Heart left ventricle (tissue), 16 donors: Measurements from ENCODE around the gene RCVRN. TPM values are rescaled to one million over a fixed set of nuclear protein-coding genes. Genes with fewer than 3 reads are reported as not detected.

Experiments used
- ATAC-seq, 4 donors: fragments of 200-7000 bp; cut with Tn5 transposase; one replicate each; pipeline ENCODE4 v1.9.1; 2020 to 2022; ENCODE audit warnings: moderate library complexity in 4 of 4, mild to moderate bottlenecking in 3 of 4, moderate number of reproducible peaks in 1 of 4
- DNase-seq, 5 donors: peaks; one replicate each; pipeline ENCODE4 v3.0.0-alpha.2; 2020
- H3K27ac ChIP-seq, 12 donors: fragments of 200-600 bp; sonication (generic) in 4 of 12; one replicate each; pipeline versions ENCODE4 v1.5.0 to v1.8.0; 2016 to 2022; ENCODE audit warnings: mild to moderate bottlenecking in 2 of 12
- H3K27me3 ChIP-seq, 9 donors: fragments of 200-600 bp; sonication (generic) in 2 of 9; one replicate each; pipeline versions ENCODE4 v1.5.1 to v1.8.0; 2016 to 2022; ENCODE audit warnings: mild to moderate bottlenecking in 3 of 9
- H3K36me3 ChIP-seq, 9 donors: fragments of 200-600 bp; sonication (generic) in 2 of 9; one replicate each; pipeline versions ENCODE4 v1.5.0 to v1.8.0; 2018 to 2022; ENCODE audit warnings: mild to moderate bottlenecking in 2 of 9
- H3K4me1 ChIP-seq, 12 donors: fragments of 200-600 bp; sonication (generic) in 4 of 12; one replicate each; pipeline versions ENCODE4 v1.5.0 to v1.8.0; 2016 to 2022; ENCODE audit warnings: mild to moderate bottlenecking in 3 of 12
- H3K4me3 ChIP-seq, 12 donors: fragments of 200-600 bp; sonication (generic) in 4 of 12; one replicate each; pipeline versions ENCODE4 v1.5.0 to v1.8.0; 2017 to 2022; ENCODE audit warnings: mild to moderate bottlenecking in 9 of 12, moderate library complexity in 4 of 12
- H3K9me3 ChIP-seq, 12 donors: fragments of 200-600 bp; sonication (generic) in 4 of 12; one replicate each; pipeline versions ENCODE4 v1.5.0 to v1.8.0; 2016 to 2022; ENCODE audit warnings: mild to moderate bottlenecking in 1 of 12
- CTCF ChIP-seq, 12 donors: fragments of 200-600 bp; sonication (generic) in 4 of 12; IDR thresholded peaks; one replicate each; pipeline versions ENCODE4 v1.5.0 to v1.8.0; 2018 to 2022; ENCODE audit warnings: antibody characterized with exemption in 12 of 12, mild to moderate bottlenecking in 5 of 12
- POLR2A ChIP-seq, 2 donors: fragments of 450-650 bp; IDR thresholded peaks; one replicate each; pipeline ENCODE4 v1.6.1; 2017; ENCODE audit warnings: antibody characterized with exemption in 2 of 2, mild to moderate bottlenecking in 2 of 2, moderate library complexity in 2 of 2
- WGBS, 4 donors: extraction: QIAGEN DNeasy Blood & Tissue Kit in 2 of 4; methylation state at CpG; one replicate each; pipeline versions ENCODE4 v1.1.5 to v1.1.7; 2013 to 2018; 5-methylcytosine and 5-hydroxymethylcytosine counted together
- intact Hi-C, 10 donors: fragments of 100-400 bp; cut with DNase I; formaldehyde crosslinking; loops; one replicate each; pipeline versions ENCODE4 v1.11.1 to v1.14.2; 2022
- polyA plus RNA-seq, 2 donors: library from polyadenylated mRNA; stranded (reverse); fragments of 200-250 nt; gene quantifications; one replicate each; pipeline ENCODE4 v1.2.3, GENCODE V29; 2013
- total RNA-seq, 9 donors: library from RNA; depleted of rRNA in 2 of 9; stranded (reverse); fragments of >200 nt in 2 of 9; fragmentation: NEBNext Ultra II Directional in 3 of 9; extraction: Animal tissue kit (Norgen Biotek cat#: 25700) in 3 of 9; gene quantifications; one replicate each; pipeline versions ENCODE4 v1.1.0 to v1.2.4, GENCODE V29; 2016 to 2023
- donor health status: ischemic (EF 13 %, LVEDD 7.1; RV severe dilation, severe dysfunction).
- donor health status: healthy with polysubstance abuse.
- donor health status: DM: no; HTN: yes; CAD: no.
- donor health status: DM: no; HTN: no; CAD: no.
- donor health status: ischemic (EF 25% LVEDD 6.9; RV normal size, moderate dysfunction).
- donor health status: ischemic (EF 25% LVEDD 5.7; RV mildly dilated, moderate dysfunction).
- donor health status: healthy.
- donor health status: DM: yes; HTN: yes; CAD: no.
- donor health status: ischemic (EF 35%, LVEDD 5.7; RV mildly dilated, moderate dysfunction).
- donor health status: nonischemic (EF 11% LVEDD 7.7; RV severe dilation, severe dysfunction).
- donor health status: DM: yes; HTN: yes; CAD: no.
- donor health status: PGD.
- donor health status: ischemic (EF 29% LVEDD 5.4; RV normal size, mild dysfunction).
- donor health status: nonischemic (EF 23%, LVEDD 6.1; RV moderate dilation, normal function).

The RCVRN gene
- total and polyA plus RNA-seq, 11 donors: 0.09 to 1.2 (median 0.19) TPM; not detected in 2

- no peak overlapping the region for H3K27ac ChIP-seq
- no peaks in the 10 kb centered on the region for H3K36me3 ChIP-seq
- no peak for DNase-seq
- peaks cover 0 to 15% (median 0%) of the 10 kb centered on the region in 12 donors for H3K9me3 ChIP-seq
- no peak overlapping the region for H3K4me3 ChIP-seq
- H3K4me1 ChIP-seq: no peaks in the 10 kb centered on the region
- intact Hi-C loops: no loop called here
- no peak for TF ChIP-seq CTCF (IDR thresholded peaks at IDR 0.05)
- no peak for TF ChIP-seq POLR2A (IDR thresholded peaks at IDR 0.05)
- no peaks in the 10 kb centered on the region for H3K27me3 ChIP-seq
- 45 to 85% (median 59%) methylated on average over 1 of the region's 1 CpG for WGBS, 4 donors
- ATAC-seq: no peak
These were observed 39.5 kb downstream of the RCVRN start for GRCh38 chr17:9865586-9865985.

- Histone ChIP-seq H3K4me1 (no peaks in the 10 kb centered on the region), H3K27ac (no peak overlapping the region), H3K9me3 (peaks cover 0 to 30% (median 8%) of the 10 kb centered on the region in 12 donors), H3K4me3 (no peak overlapping the region), H3K27me3 (no peaks in the 10 kb centered on the region), H3K36me3 (no peaks in the 10 kb centered on the region)
- intact Hi-C loops: no loop called here
- WGBS, 4 donors: 60 to 62% (median 61%) methylated on average over 4 of the region's 4 CpGs
- TF ChIP-seq POLR2A (IDR thresholded peaks at IDR 0.05) (no peak), CTCF (IDR thresholded peaks at IDR 0.05) (no peak)
- ATAC-seq: no peak
- no peak for DNase-seq
These were observed 42.1 kb downstream of the RCVRN start for GRCh38 chr17:9862949-9863348.

GRCh38 chr17:9862220-9862619 is 42.9 kb downstream of the RCVRN start:
- Histone ChIP-seq H3K27me3 (no peaks in the 10 kb centered on the region), H3K4me1 (no peaks in the 10 kb centered on the region), H3K4me3 (no peak overlapping the region), H3K36me3 (no peaks in the 10 kb centered on the region), H3K9me3 (peaks cover 0 to 34% (median 11%) of the 10 kb centered on the region in 12 donors), H3K27ac (no peak overlapping the region)
- intact Hi-C loops: no loop called here
- TF ChIP-seq POLR2A (IDR thresholded peaks at IDR 0.05) (no peak), CTCF (IDR thresholded peaks at IDR 0.05) (no peak)
- WGBS, 4 donors: 85 to 98% (median 90%) methylated on average over 1 of the region's 1 CpG
- ATAC-seq (no peak), DNase-seq (no peak)

GRCh38 chr17:9860851-9861250 is 44.2 kb downstream of the RCVRN start:
- intact Hi-C loops: no loop called here
- Histone ChIP-seq H3K27ac (no peak overlapping the region), H3K9me3 (peaks cover 0 to 33% (median 11%) of the 10 kb centered on the region in 12 donors), H3K4me1 (no peaks in the 10 kb centered on the region), H3K4me3 (no peak overlapping the region), H3K27me3 (no peaks in the 10 kb centered on the region), H3K36me3 (no peaks in the 10 kb centered on the region)
- no peak for DNase-seq
- no peak for ATAC-seq
- 75 to 93% (median 89%) methylated on average over 7 of the region's 7 CpGs for WGBS, 4 donors
- no peak for TF ChIP-seq CTCF (IDR thresholded peaks at IDR 0.05)
